ENCODE results near the gene PUM2. TPM values are rescaled to one million over a fixed set of nuclear protein-coding genes. Genes with fewer than 3 reads are reported as not detected.

Gene PUM2
- total RNA-seq, 1 experiment from 2014 or later, result 104 TPM

- Mint-ChIP-seq H3K9me3 (no peaks in the 10 kb centered on the region), H3K27ac (0 out of 2 replicates have a peak overlapping the region, but pooled peaks have one; percentile 23), H3K4me1 (peaks cover 34% of the 10 kb centered on the region), H3K36me3 (peaks cover 3% of the 10 kb centered on the region; the same call in 1 of the 2 replicates), H3K27me3 (ENCODE audit: low read depth) (peaks cover 6% of the 10 kb centered on the region), H3K4me3 (no peak overlapping the region)
- ChIA-PET CTCF (interaction anchor here (1.3 to 5.6 kb wide), 3 partner anchors 84 to 265 kb away, joined by 3 to 59 read pairs (median 4); no protein-coding TSS in a partner anchor), POLR2A (interaction anchor here (0.6 kb wide), 1 partner anchor 142 kb away, joined by 3 read pairs; no protein-coding TSS in a partner anchor)
- no peak for DNase-seq (ENCODE audit: low spot score)
- no peak for ATAC-seq
- TF ChIP-seq ZNF263 (CRISPR knock-in tag; IDR thresholded peaks at IDR 0.05; ENCODE audit: low read depth) (no peak), ZBTB21 (CRISPR knock-in tag; IDR thresholded peaks at IDR 0.05; ENCODE audit: borderline replicate concordance) (no peak), ZNF138 (CRISPR knock-in tag; conservative IDR thresholded peaks at IDR 0.05) (no peak), NR1H2 (CRISPR knock-in tag; IDR thresholded peaks at IDR 0.05) (no peak), ZNF425 (CRISPR knock-in tag; conservative IDR thresholded peaks at IDR 0.05) (no peak), CREM (CRISPR knock-in tag; IDR thresholded peaks at IDR 0.05) (no peak), SMAD3 (CRISPR knock-in tag; IDR thresholded peaks at IDR 0.05; ENCODE audit: borderline replicate concordance) (no peak), IRF1 (CRISPR knock-in tag; IDR thresholded peaks at IDR 0.05) (no peak)
These were observed 129.7 kb downstream of the PUM2 start for GRCh38 chr2:20220806-20221554.

- Mint-ChIP-seq H3K27me3 (ENCODE audit: low read depth) (no peaks in the 10 kb centered on the region; the same call in 1 of the 2 replicates), H3K4me1 (peaks cover 33% of the 10 kb centered on the region), H3K36me3 (peaks cover 3% of the 10 kb centered on the region; the same call in 1 of the 2 replicates), H3K4me3 (no peak overlapping the region), H3K27ac (no peak overlapping the region), H3K9me3 (no peaks in the 10 kb centered on the region)
- POLR2A ChIA-PET, result no interaction called here
- DNase-seq (ENCODE audit: low spot score) (no peak), ATAC-seq (no peak)
- CTCF ChIA-PET, result interaction anchor here (0.9 to 1.3 kb wide), 2 partner anchors 22 to 114 kb away, joined by 3 read pairs; no protein-coding TSS in a partner anchor
- TF ChIP-seq ATF2 (CRISPR knock-in tag; IDR thresholded peaks at IDR 0.05; ENCODE audit: borderline replicate concordance, low read depth) (no peak), CREM (CRISPR knock-in tag; IDR thresholded peaks at IDR 0.05) (no peak), RELA (CRISPR knock-in tag; IDR thresholded peaks at IDR 0.05; ENCODE audit: borderline replicate concordance) (no peak), CBFB (CRISPR knock-in tag; IDR thresholded peaks at IDR 0.05; ENCODE audit: low read depth) (no peak), ESRRA (CRISPR knock-in tag; IDR thresholded peaks at IDR 0.05; ENCODE audit: borderline replicate concordance) (no peak), ARID4B (CRISPR knock-in tag; IDR thresholded peaks at IDR 0.05; ENCODE audit: borderline replicate concordance) (no peak), GTF2I (CRISPR knock-in tag; conservative IDR thresholded peaks at IDR 0.05) (no peak), ZBTB21 (CRISPR knock-in tag; IDR thresholded peaks at IDR 0.05; ENCODE audit: borderline replicate concordance) (no peak), ZNF281 (CRISPR knock-in tag; IDR thresholded peaks at IDR 0.05) (no peak), SMAD4 (CRISPR knock-in tag; IDR thresholded peaks at IDR 0.05) (no peak), NFYB (CRISPR knock-in tag; conservative IDR thresholded peaks at IDR 0.05; ENCODE audit: low read depth) (no peak), SOX15 (CRISPR knock-in tag; IDR thresholded peaks at IDR 0.05) (no peak), USF2 (CRISPR knock-in tag; IDR thresholded peaks at IDR 0.05) (no peak)
These were observed 130.8 kb downstream of the PUM2 start for GRCh38 chr2:20219763-20220380.
